ENCODE results near the gene UHRF1. TPM values are rescaled to one million over a fixed set of nuclear protein-coding genes. Genes with fewer than 3 reads are reported as not detected.

The UHRF1 gene
- total and polyA plus RNA-seq, 2 of the 13 experiments (the other 11 are each of a cell fraction or from before 2014, with no cell fraction given), result 6.8 to 78.4 TPM

GRCh38 chr19:4909156-4909896 lies at the start of gene UHRF1 (continued):
- TF ChIP-seq, protein P1, sequence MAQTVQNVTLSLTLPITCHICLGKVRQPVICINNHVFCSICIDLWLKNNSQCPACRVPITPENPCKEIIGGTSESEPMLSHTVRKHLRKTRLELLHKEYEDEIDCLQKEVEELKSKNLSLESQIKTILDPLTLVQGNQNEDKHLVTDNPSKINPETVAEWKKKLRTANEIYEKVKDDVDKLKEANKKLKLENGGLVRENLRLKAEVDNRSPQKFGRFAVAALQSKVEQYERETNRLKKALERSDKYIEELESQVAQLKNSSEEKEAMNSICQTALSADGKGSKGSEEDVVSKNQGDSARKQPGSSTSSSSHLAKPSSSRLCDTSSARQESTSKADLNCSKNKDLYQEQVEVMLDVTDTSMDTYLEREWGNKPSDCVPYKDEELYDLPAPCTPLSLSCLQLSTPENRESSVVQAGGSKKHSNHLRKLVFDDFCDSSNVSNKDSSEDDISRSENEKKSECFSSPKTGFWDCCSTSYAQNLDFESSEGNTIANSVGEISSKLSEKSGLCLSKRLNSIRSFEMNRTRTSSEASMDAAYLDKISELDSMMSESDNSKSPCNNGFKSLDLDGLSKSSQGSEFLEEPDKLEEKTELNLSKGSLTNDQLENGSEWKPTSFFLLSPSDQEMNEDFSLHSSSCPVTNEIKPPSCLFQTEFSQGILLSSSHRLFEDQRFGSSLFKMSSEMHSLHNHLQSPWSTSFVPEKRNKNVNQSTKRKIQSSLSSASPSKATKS (CRISPR knock-in tag; IDR thresholded peaks at IDR 0.05), result no peak
- no peak for TF ChIP-seq ZNF782 (CRISPR knock-in tag; IDR thresholded peaks at IDR 0.05; ENCODE audit: borderline replicate concordance)
- TF ChIP-seq ZFP37 (CRISPR knock-in tag; IDR thresholded peaks at IDR 0.05; ENCODE audit: borderline replicate concordance), result no peak
- no peak; the same call in 1 of the 2 replicates for TF ChIP-seq ARNTL (CRISPR knock-in tag; IDR thresholded peaks at IDR 0.05)
- no peak for TF ChIP-seq HNRNPL (IDR thresholded peaks at IDR 0.05; ENCODE audit: low read depth, low read length)
- TF ChIP-seq NCOA2 (CRISPR knock-in tag; IDR thresholded peaks at IDR 0.05), result no peak
- TF ChIP-seq, protein P2, sequence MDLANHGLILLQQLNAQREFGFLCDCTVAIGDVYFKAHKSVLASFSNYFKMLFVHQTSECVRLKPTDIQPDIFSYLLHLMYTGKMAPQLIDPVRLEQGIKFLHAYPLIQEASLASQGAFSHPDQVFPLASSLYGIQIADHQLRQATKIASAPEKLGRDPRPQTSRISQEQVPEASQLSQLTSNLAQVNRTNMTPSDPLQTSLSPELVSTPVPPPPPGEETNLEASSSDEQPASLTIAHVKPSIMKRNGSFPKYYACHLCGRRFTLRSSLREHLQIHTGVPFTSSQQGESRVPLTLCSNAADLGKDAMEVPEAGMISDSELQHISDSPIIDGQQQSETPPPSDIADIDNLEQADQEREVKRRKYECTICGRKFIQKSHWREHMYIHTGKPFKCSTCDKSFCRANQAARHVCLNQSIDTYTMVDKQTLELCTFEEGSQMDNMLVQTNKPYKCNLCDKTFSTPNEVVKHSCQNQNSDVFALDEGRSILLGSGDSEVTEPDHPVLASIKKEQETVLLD (CRISPR knock-in tag; IDR thresholded peaks at IDR 0.05; ENCODE audit: low read depth), result peak; percentile 13; the same call in 1 of the 2 replicates
- TF ChIP-seq, protein P3, sequence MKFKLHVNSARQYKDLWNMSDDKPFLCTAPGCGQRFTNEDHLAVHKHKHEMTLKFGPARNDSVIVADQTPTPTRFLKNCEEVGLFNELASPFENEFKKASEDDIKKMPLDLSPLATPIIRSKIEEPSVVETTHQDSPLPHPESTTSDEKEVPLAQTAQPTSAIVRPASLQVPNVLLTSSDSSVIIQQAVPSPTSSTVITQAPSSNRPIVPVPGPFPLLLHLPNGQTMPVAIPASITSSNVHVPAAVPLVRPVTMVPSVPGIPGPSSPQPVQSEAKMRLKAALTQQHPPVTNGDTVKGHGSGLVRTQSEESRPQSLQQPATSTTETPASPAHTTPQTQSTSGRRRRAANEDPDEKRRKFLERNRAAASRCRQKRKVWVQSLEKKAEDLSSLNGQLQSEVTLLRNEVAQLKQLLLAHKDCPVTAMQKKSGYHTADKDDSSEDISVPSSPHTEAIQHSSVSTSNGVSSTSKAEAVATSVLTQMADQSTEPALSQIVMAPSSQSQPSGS (CRISPR knock-in tag; IDR thresholded peaks at IDR 0.05), result no peak
- TF ChIP-seq ZNF652 (CRISPR knock-in tag; IDR thresholded peaks at IDR 0.05; ENCODE audit: borderline replicate concordance, low read depth), result no peak
- no peak; the same call in 1 of the 2 replicates for TF ChIP-seq ZNF619 (CRISPR knock-in tag; IDR thresholded peaks at IDR 0.05)
- no peak for TF ChIP-seq ZNF224 (CRISPR knock-in tag; IDR thresholded peaks at IDR 0.05)
- TF ChIP-seq RBAK (CRISPR knock-in tag; IDR thresholded peaks at IDR 0.05), result no peak
- TF ChIP-seq TIGD3 (CRISPR knock-in tag; IDR thresholded peaks at IDR 0.05; ENCODE audit: borderline replicate concordance), result no peak
- TF ChIP-seq ZNF574 (CRISPR knock-in tag; IDR thresholded peaks at IDR 0.05), result peak; percentile 52; the same call in 1 of the 2 replicates
- 0 out of 2 replicates have a peak, but pooled peaks have one; percentile 15 for TF ChIP-seq TEF (CRISPR knock-in tag; IDR thresholded peaks at IDR 0.05)
- TF ChIP-seq FIP1L1 (IDR thresholded peaks at IDR 0.05; ENCODE audit: borderline replicate concordance, insufficient read depth, low read depth, low read length), result no peak
- no peak for TF ChIP-seq SOX13 (IDR thresholded peaks at IDR 0.05)
- no peak for TF ChIP-seq SOX13 (CRISPR knock-in tag; conservative IDR thresholded peaks at IDR 0.05 in 1 of 2, IDR thresholded peaks at IDR 0.05 in 1 of 2)
- TF ChIP-seq HNF4A (CRISPR knock-in tag; IDR thresholded peaks at IDR 0.05), result no peak
